GM21825 (cell line): ENCODE measurements around the gene MT1B.
A peak's percentile ranks its signal among the peaks of the same experiment; 100 is the strongest.
"Not testable (repeated sequence)": the region's sequence is repeated elsewhere in the genome, so short reads cannot be mapped to it uniquely, and the experiment has no call there.

ENCODE experiments used
- ATAC-seq: cut with Tn5 transposase; IDR thresholded peaks from one replicate; pipeline ENCODE4 v1.9.1; 2021; ENCODE audit warnings: mild to moderate bottlenecking, moderate library complexity; ENCODE audit not compliant: unreplicated experiment

MT1B gene

DNA sequence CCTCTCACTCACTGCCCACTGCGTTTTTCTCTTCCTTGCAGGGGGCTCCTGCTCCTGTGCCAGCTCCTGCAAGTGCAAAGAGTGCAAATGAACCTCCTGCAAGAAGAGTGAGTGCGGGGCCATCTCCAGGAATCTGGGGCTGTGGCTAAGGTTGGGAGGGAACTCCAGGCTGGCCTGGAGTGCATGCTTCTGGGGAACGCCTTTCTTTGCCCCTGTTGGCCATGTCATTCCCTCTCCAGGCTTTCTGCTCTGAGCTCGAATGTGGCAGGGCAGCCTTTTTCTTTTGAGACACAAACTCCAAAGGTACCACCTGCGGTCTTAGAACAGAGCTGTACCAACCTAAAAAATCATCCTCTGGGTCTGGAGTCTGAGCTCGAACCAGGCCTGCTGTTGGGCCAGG is 33.5 kb upstream of the MT1B start:
- no peak for ATAC-seq

- no peak for ATAC-seq
These were observed 31.3 kb upstream of the MT1B start for GRCh38 chr16:56620339-56620897.

- not testable (repeated sequence) for ATAC-seq
These were observed 29.8 kb upstream of the MT1B start for GRCh38 chr16:56621665-56622445.

- not testable (repeated sequence) for ATAC-seq
These were observed 28.5 kb upstream of the MT1B start for GRCh38 chr16:56623184-56623583.

- no peak for ATAC-seq
These were observed 28.0 kb upstream of the MT1B start for GRCh38 chr16:56623637-56624036.

DNA sequence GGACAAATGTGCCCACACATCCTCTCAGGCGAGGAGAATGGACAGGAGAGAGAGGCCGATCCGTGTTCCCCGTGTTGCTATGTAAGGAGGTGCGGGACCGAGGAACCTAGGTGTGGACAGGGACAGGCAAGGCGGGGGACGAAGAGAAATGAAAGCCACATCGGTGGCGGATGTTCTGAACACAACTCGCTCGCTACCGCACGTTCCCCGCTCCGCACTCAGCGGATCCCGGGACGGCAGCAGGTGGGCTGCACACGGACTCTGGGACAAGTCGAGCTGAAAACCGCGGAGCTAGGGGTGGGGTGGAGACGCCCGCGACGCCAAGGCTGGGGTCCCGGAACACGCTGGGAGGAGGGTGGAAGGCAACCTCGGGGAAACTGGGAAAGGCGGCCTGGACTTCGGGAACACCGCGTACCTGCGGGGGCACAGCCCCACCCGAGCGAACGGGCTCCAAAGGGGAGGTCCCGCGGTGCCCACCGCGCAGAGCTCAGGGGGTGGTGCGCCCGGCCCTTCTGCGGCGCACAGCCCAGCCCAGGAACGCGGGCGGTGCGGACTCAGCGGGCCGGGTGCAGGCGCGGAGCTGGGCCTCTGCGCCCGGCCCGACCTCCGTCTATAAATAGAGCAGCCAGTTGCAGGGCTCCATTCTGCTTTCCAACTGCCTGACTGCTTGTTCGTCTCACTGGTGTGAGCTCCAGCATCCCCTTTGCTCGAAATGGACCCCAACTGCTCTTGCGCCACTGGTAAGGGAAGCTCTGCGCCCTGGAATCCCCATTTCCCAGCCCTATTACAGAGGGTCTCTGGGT is 26.3 kb upstream of the MT1B start, which contains the start of gene MT1E:
MT1E (plus strand) TSS at position 642 of the 803 bp plus-strand sequence; CDS start at position 713, 71 bp downstream.
- ATAC-seq: peak; percentile 47

DNA sequence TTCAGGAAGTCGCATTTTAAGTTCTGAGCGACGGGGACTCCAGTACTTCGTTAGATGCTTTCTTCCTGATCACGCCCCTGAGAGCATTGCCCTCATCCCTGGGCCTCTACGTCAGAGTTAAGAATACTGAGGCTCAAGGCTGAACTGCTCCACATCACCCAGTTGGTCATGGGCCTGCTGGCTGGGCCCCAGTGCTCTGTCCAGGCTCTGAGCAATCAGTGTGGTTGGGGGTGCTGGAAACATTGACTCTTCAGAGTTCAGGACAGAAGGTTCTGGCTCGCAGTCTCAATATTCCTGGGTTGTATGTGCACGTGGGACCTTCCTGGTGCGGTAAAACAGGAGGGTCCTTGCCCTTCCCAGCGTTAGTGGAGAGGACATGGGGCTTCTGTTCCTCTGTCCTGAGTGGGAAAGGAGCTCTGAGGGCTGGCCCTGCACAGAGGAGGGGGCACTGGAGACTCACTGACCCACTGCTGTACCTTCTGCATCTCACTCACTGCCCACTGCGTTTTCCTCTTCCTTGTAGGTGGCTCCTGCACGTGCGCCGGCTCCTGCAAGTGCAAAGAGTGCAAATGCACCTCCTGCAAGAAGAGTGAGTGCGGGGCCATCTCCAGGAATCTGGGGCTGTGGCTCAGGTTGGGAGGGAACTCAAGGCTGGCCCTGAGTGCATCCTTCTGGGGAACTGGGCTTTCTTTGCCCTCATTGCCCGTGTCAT is 25.6 kb upstream of the MT1B start:
- no peak for ATAC-seq

- ATAC-seq: no peak
These were observed 25.0 kb upstream of the MT1B start for GRCh38 chr16:56626685-56627084.

- no peak for ATAC-seq
These were observed 23.0 kb upstream of the MT1B start for GRCh38 chr16:56628486-56629350.

DNA sequence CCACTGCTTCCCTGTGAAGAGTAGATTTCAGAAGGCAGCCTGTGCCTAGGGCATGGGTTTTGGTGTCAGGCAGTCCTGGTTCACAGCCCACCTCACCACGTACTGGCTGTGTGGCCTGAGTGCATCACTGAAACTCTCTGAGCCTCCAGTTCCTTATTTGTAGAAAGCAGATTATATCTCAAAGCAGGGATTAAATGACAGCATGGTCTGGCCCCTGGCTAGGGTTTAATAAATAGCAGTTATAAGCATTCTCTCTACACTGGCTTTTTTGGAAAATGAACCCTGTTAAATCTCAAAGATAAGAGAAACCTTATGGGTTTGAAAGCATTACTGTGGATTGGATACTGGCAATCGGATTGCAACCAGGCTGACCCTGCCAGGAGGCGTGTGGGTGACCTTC is 22.2 kb upstream of the MT1B start:
- no peak for ATAC-seq

- ATAC-seq: peak; percentile 79
These were observed 21.6 kb upstream of the MT1B start for GRCh38 chr16:56630134-56630533.

DNA sequence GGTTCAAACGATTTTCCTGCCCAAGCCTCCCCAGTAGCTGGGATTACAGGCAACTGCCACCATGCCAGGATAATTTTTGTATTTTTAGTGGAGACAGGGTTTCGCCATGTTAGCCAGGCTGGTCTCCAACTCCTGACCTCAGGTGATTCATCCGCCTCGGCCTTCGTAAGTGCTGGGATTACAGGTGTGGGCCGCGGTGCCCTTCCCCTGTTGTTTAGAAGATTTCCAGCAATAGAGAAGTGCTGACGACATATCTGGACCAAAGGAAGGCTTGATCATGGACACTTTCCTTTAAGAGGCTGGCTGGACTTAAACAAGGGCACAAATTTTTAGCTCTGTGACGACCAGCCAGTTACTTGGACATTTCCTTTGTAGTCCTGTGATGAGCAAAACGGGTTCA is 20.5 kb upstream of the MT1B start:
- ATAC-seq: no peak

GRCh38 chr16:56631832-56632155 is 19.9 kb upstream of the MT1B start:
- ATAC-seq: no peak

DNA sequence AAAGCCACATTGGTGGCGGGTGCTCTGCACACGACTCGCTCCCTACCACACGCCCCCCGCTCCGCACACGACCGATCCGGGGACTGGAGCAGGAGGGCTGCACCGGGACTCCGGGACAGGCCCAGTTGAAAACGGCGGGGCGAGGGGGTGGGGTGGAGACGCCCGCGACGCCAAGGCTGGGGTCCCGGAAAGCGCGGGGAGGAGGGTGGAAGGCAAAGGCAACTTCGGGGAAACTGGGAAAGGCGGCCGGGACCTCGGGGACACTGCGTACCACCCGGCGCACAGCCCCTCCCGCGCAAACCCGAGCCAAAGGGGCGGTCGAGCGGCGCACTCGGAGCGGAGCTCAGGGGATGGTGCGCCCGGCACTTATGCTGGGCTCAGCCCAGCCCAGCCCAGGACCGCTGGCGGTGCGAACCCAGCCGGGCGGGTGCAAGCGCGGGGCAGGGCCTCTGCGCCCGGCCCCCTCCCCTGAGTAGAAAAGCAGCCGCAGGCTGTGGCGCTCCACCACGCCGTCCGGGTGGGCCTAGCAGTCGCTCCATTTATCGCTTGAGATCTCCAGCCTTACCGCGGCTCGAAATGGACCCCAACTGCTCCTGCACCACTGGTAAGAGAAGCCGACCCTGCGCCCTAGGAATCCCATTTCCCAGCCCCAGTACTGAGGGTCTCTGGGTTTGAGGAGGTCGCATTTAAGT is 19.4 kb upstream of the MT1B start, which contains the start of gene MT1M:
MT1M (plus strand) TSS at position 504 of the 692 bp plus-strand sequence; CDS start at position 577, 73 bp downstream.
- no peak for ATAC-seq

DNA sequence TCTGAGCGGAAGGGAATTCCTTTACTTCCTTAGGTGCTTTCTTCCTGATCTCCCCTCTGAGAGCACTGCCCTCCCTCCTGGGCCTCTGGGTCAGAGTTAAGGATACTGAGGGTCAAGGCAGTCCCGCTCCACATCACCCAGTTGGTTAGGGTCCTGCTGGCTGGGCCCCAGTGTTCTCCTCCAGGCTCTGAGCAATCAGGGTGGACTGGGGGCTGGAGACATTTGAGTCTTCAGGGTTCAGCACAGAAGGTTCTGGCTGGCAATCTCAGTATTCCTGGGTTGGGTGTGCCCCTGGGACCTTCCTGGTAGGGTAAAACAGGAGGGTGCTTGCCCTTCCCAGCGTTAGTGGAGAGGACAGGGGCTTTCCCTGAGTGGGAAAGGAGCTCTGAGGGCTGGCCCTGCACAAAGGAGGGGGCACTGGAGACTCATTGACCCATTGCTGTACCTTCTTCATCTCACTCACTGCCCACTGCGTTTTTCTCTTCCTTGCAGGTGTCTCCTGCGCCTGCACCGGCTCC is 18.8 kb upstream of the MT1B start:
- ATAC-seq: no peak

DNA sequence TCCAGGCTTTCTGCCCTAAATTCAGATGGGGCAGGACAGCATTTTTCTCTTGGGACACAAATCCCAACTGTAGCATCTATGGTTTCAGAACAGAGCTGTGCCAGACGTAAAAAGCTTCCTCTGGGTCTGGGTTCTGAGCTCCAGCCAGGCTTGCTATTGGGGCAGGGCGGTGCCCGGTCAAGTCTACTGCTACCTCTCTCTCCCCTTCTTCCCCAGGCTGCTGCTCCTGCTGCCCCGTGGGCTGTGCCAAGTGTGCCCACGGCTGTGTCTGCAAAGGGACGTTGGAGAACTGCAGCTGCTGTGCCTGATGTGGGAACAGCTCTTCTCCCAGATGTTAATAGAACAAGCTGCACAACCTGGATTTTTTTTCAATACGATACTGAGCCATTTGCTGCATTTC is 18.2 kb upstream of the MT1B start:
- ATAC-seq: no peak

- no peak for ATAC-seq
These were observed 16.8 kb upstream of the MT1B start for GRCh38 chr16:56634715-56635440.

GRCh38 chr16:56635441-56635967 is 16.2 kb upstream of the MT1B start:
- no peak for ATAC-seq
